Mesenchymal stem cell (in vitro differentiated cells and primary cell): ENCODE results near the gene CYP27A1.

Experiments
- DNase-seq: peaks from one replicate; pipeline ENCODE4 v3.0.0-alpha.2; 2013
- H2AFZ ChIP-seq: one replicate; pipeline ENCODE4 v1.6.1; 2013; ENCODE audit warnings: low read depth, mild to moderate bottlenecking, control low read depth, inconsistent platforms, low read length, moderate library complexity
- H2AK5ac ChIP-seq: 2 replicates; pipeline ENCODE4 v1.6.1; 2013; ENCODE audit warnings: low read length, moderate library complexity, mild to moderate bottlenecking, inconsistent platforms; ENCODE audit not compliant: severe bottlenecking
- H2BK120ac ChIP-seq: one replicate; pipeline ENCODE4 v1.6.1; 2013; ENCODE audit warnings: low read depth, mild to moderate bottlenecking, inconsistent platforms, low read length, moderate library complexity
- H2BK12ac ChIP-seq, 2 experiments: one replicate each; pipeline ENCODE4 v1.6.1; 2013; ENCODE audit warnings: inconsistent platforms in 2 of 2, low read length in 2 of 2, mild to moderate bottlenecking in 2 of 2, moderate library complexity in 2 of 2, control low read depth in 1 of 2
- H2BK15ac ChIP-seq: one replicate; pipeline ENCODE4 v1.6.1; 2013; ENCODE audit warnings: mild to moderate bottlenecking, low read depth, inconsistent platforms; ENCODE audit not compliant: poor library complexity, severe bottlenecking
- H2BK5ac ChIP-seq: 2 replicates; pipeline ENCODE4 v1.6.1; 2013; ENCODE audit warnings: low read depth, mild to moderate bottlenecking, low read length, control low read depth, inconsistent platforms; ENCODE audit not compliant: poor library complexity, severe bottlenecking
- H3K14ac ChIP-seq, 2 experiments: one replicate each; pipeline ENCODE4 v1.6.1; 2013; ENCODE audit warnings: inconsistent platforms in 2 of 2, low read length in 2 of 2, control low read depth in 1 of 2, mild to moderate bottlenecking in 1 of 2, moderate library complexity in 1 of 2
- H3K18ac ChIP-seq, 2 experiments: one replicate each; pipeline ENCODE4 v1.6.1; 2013; ENCODE audit warnings: inconsistent platforms in 2 of 2, low read length in 2 of 2, control low read depth in 1 of 2, low read depth in 1 of 2, mild to moderate bottlenecking in 1 of 2
- H3K23ac ChIP-seq, 2 experiments: one replicate each; pipeline ENCODE4 v1.6.1; 2013; ENCODE audit warnings: inconsistent platforms in 2 of 2, low read length in 2 of 2, mild to moderate bottlenecking in 2 of 2, moderate library complexity in 2 of 2, control low read depth in 1 of 2
- H3K27ac ChIP-seq: 2 replicates; pipeline ENCODE4 v1.5.1; 2013; ENCODE audit warnings: mild to moderate bottlenecking, moderate library complexity, low read length, control low read depth, inconsistent platforms; ENCODE audit not compliant: poor library complexity, severe bottlenecking
- H3K27me3 ChIP-seq, 2 experiments: 2 replicates each; pipeline versions ENCODE4 v1.6.1 to v1.7.0; 2013; ENCODE audit warnings: low read length in 2 of 2, mild to moderate bottlenecking in 2 of 2, moderate library complexity in 2 of 2, control low read depth in 1 of 2, inconsistent platforms in 1 of 2; ENCODE audit not compliant: control insufficient read depth in 1 of 2, insufficient read depth in 1 of 2
- H3K36me3 ChIP-seq, 2 experiments: 2 replicates each; pipeline versions ENCODE4 v1.6.1 to v1.7.0; 2013; ENCODE audit warnings: low read length in 2 of 2, control low read depth in 1 of 2, inconsistent platforms in 1 of 2, low read depth in 1 of 2, mild to moderate bottlenecking in 1 of 2; ENCODE audit not compliant: insufficient read depth in 2 of 2, control insufficient read depth in 1 of 2
- H3K4ac ChIP-seq, 2 experiments: one replicate each; pipeline ENCODE4 v1.6.1; 2013; ENCODE audit warnings: inconsistent platforms in 2 of 2, low read length in 2 of 2, mild to moderate bottlenecking in 2 of 2, moderate library complexity in 2 of 2, control low read depth in 1 of 2, low read depth in 1 of 2
- H3K4me1 ChIP-seq: 2 replicates; pipeline ENCODE4 v1.6.1; 2013; ENCODE audit warnings: low read depth, low read length, control low read depth; ENCODE audit not compliant: control insufficient read depth, insufficient read depth
- H3K4me2 ChIP-seq: 2 replicates; pipeline ENCODE4 v1.6.1; 2013; ENCODE audit warnings: low read length, mild to moderate bottlenecking, inconsistent platforms; ENCODE audit not compliant: poor library complexity, severe bottlenecking
- H3K4me3 ChIP-seq, 2 experiments: 2 replicates each; pipeline versions ENCODE4 v1.5.1 to v1.7.0; 2013; ENCODE audit warnings: low read length in 2 of 2, mild to moderate bottlenecking in 2 of 2, control low read depth in 1 of 2, low read depth in 1 of 2; ENCODE audit not compliant: insufficient read depth in 1 of 2
- H3K79me1 ChIP-seq: replicated peaks from 2 replicates; pipeline ENCODE4 v1.6.1; 2013; ENCODE audit warnings: mild to moderate bottlenecking, control low read depth, low read length, inconsistent platforms; ENCODE audit not compliant: poor library complexity, severe bottlenecking
- H3K9ac ChIP-seq: 2 replicates; pipeline ENCODE4 v1.7.0; 2013; ENCODE audit warnings: mild to moderate bottlenecking, low read length, moderate library complexity
- H3K9me3 ChIP-seq: 2 replicates; pipeline ENCODE4 v1.7.0; 2013; ENCODE audit warnings: mild to moderate bottlenecking, low read length; ENCODE audit not compliant: control insufficient read depth
- H4K8ac ChIP-seq: one replicate; pipeline ENCODE4 v1.6.1; 2013; ENCODE audit warnings: inconsistent platforms, mild to moderate bottlenecking, low read length, moderate library complexity
- H4K91ac ChIP-seq: one replicate; pipeline ENCODE4 v1.6.1; 2013; ENCODE audit warnings: mild to moderate bottlenecking, low read length, inconsistent platforms
- WGBS: methylation state at CpG from one replicate; pipeline ENCODE4 v1.1.7; 2013; ENCODE audit warnings: mixed read lengths; 5-methylcytosine and 5-hydroxymethylcytosine counted together

CYP27A1 gene

GRCh38 chr2:218813771-218814460 is 32.0 kb downstream of the CYP27A1 start:
- Histone ChIP-seq H2BK5ac (no peak overlapping the region), H3K9me3 (no peaks in the 10 kb centered on the region), H3K27me3 (peaks cover 0 to 24% of the 10 kb centered on the region in 2 experiments), H3K9ac (no peak overlapping the region), H3K4me1 (peaks cover 2% of the 10 kb centered on the region), H4K91ac (no peak overlapping the region), H3K4me3 (no peak overlapping the region), H2BK120ac (no peak overlapping the region), H3K18ac (no peak overlapping the region), H3K79me1 (peaks cover 9% of the 10 kb centered on the region), H3K36me3 (peaks cover 38 to 58% of the 10 kb centered on the region in 2 experiments), H2BK12ac (no peak overlapping the region), H4K8ac (no peak overlapping the region), H3K14ac (no peak overlapping the region), H2AK5ac (no peak overlapping the region), H2AFZ (no peak overlapping the region), H2BK15ac (no peak overlapping the region), H3K23ac (no peak overlapping the region), H3K27ac (no peak overlapping the region), H3K4ac (no peak overlapping the region), H3K4me2 (no peak overlapping the region)
- WGBS = 90% methylated on average over 11 of the region's 11 CpGs
- no peak for DNase-seq

GRCh38 chr2:218814540-218815243 is 32.7 kb downstream of the CYP27A1 start:
- Histone ChIP-seq H2BK12ac (no peak overlapping the region), H2BK15ac (no peak overlapping the region), H3K9me3 (no peaks in the 10 kb centered on the region), H3K79me1 (peaks cover 6% of the 10 kb centered on the region), H3K18ac (no peak overlapping the region), H3K9ac (no peak overlapping the region), H2BK5ac (no peak overlapping the region), H3K27ac (no peak overlapping the region), H3K4me3 (no peak overlapping the region), H3K27me3 (peaks cover 0 to 17% of the 10 kb centered on the region in 2 experiments), H3K4ac (no peak overlapping the region), H2AFZ (no peak overlapping the region), H4K8ac (no peak overlapping the region), H3K4me1 (peaks cover 2% of the 10 kb centered on the region), H2AK5ac (no peak overlapping the region), H4K91ac (no peak overlapping the region), H3K14ac (no peak overlapping the region), H2BK120ac (no peak overlapping the region), H3K23ac (no peak overlapping the region), H3K4me2 (no peak overlapping the region), H3K36me3 (peaks cover 38 to 58% of the 10 kb centered on the region in 2 experiments)
- no peak for DNase-seq
- 88% methylated on average over 7 of the region's 13 CpGs for WGBS

- Histone ChIP-seq H3K23ac (no peak overlapping the region), H4K8ac (no peak overlapping the region), H2AFZ (no peak overlapping the region), H3K9me3 (no peaks in the 10 kb centered on the region), H3K79me1 (peaks cover 6% of the 10 kb centered on the region), H3K14ac (no peak overlapping the region), H3K18ac (no peak overlapping the region), H3K27me3 (peaks cover 0 to 17% of the 10 kb centered on the region in 2 experiments), H4K91ac (no peak overlapping the region), H3K27ac (no peak overlapping the region), H2BK12ac (no peak overlapping the region), H2BK15ac (no peak overlapping the region), H3K4me2 (no peak overlapping the region), H3K4ac (no peak overlapping the region), H2AK5ac (no peak overlapping the region), H2BK5ac (no peak overlapping the region), H2BK120ac (no peak overlapping the region), H3K4me3 (no peak overlapping the region), H3K4me1 (peaks cover 2% of the 10 kb centered on the region), H3K9ac (no peak overlapping the region), H3K36me3 (peaks cover 38 to 57% of the 10 kb centered on the region in 2 experiments)
- WGBS = 86% methylated on average over 5 of the region's 5 CpGs
- no peak for DNase-seq
These were observed 33.3 kb downstream of the CYP27A1 start for GRCh38 chr2:218815244-218815637.

- no peaks in the 10 kb centered on the region for H3K9me3 ChIP-seq
These were observed 33.7 kb downstream of the CYP27A1 start for GRCh38 chr2:218815649-218816048.

More at GRCh38 chr2:218815649-218816048, 33.7 kb downstream of the CYP27A1 start:
- 94% methylated on average over 4 of the region's 4 CpGs for WGBS
- no peak overlapping the region for H3K27ac ChIP-seq
- H3K14ac ChIP-seq = no peak overlapping the region
- H2BK120ac ChIP-seq = no peak overlapping the region
- H2AFZ ChIP-seq = no peak overlapping the region
- DNase-seq = no peak
- peaks cover 0 to 17% of the 10 kb centered on the region in 2 experiments for H3K27me3 ChIP-seq
- H3K23ac ChIP-seq = no peak overlapping the region
- no peak overlapping the region for H2BK15ac ChIP-seq
- no peak overlapping the region for H3K4me2 ChIP-seq
- no peak overlapping the region for H3K4ac ChIP-seq
- H4K8ac ChIP-seq = no peak overlapping the region
- H2BK5ac ChIP-seq = no peak overlapping the region
- H3K9ac ChIP-seq = no peak overlapping the region
- H3K79me1 ChIP-seq = peaks cover 6% of the 10 kb centered on the region
- peaks cover 38 to 58% of the 10 kb centered on the region in 2 experiments for H3K36me3 ChIP-seq
- no peak overlapping the region for H3K4me3 ChIP-seq
- H2BK12ac ChIP-seq = no peak overlapping the region
- no peak overlapping the region for H4K91ac ChIP-seq
- peaks cover 2% of the 10 kb centered on the region for H3K4me1 ChIP-seq
- H3K18ac ChIP-seq = no peak overlapping the region
- H2AK5ac ChIP-seq = no peak overlapping the region
